K562 (cell line): ENCODE measurements around the gene ATPAF2. TPM values are rescaled to one million over a fixed set of nuclear protein-coding genes. Genes with fewer than 3 reads are reported as not detected.

Experiments
- ATAC-seq: fragments of 200-7000 bp; cut with Tn5 transposase; 3 replicates; pipeline ENCODE4 v1.9.1; 2020; ENCODE audit warnings: moderate library complexity
- BruUV-seq: library from RNA; stranded (reverse); fragments of 400-500 nt; replicated peaks from 2 replicates; lab custom pipeline; 2021; lab: Mats Ljungman, UMichigan
- CTCF ChIA-PET: fragments of 300-600 bp; formaldehyde crosslinking; extraction: SDS; loops from one replicate; lab custom pipeline; 2021; ENCODE audit warnings: low intra/inter-chr PET ratio; lab: Yijun Ruan, JAX
- POLR2A ChIA-PET: fragments of 300-600, 350-650 bp; sonication (Branson Sonifier 250); formaldehyde crosslinking; extraction: SDS; loops from one replicate; lab custom pipeline; 2021; ENCODE audit warnings: antibody characterized with exemption, inconsistent platforms; lab: Yijun Ruan, JAX
- DNase-seq, 4 experiments: peaks; one replicate each; pipeline versions ENCODE4 v3.0.0 to v3.0.0-alpha.2; 2011 to 2018; ENCODE audit warnings: low spot score in 3 of 4, mixed read lengths in 3 of 4; ENCODE audit errors: extremely low read depth in 1 of 4
- FAIRE-seq: peaks from 2 replicates; lab custom pipeline; 2011; peaks lifted over from hg19 to GRCh38; lab: Jason Lieb, UNC
- H2AFZ ChIP-seq: 2 replicates; pipeline ENCODE4 v1.6.0; 2011; ENCODE audit warnings: low read depth, low read length, control low read depth, inconsistent platforms
- H3K27ac ChIP-seq: fragments of 200-600 bp; 3 replicates; pipeline ENCODE4 v1.8.0; 2011; ENCODE audit warnings: low read depth, mild to moderate bottlenecking, control low read depth, inconsistent platforms, low read length, moderate library complexity, mixed read lengths; ENCODE audit errors: extremely low read depth
- H3K27me3 ChIP-seq, 2 experiments: fragments of 300-600 bp in 1 of 2; 2 replicates in 1 of 2; 3 replicates in 1 of 2; pipeline versions ENCODE4 v1.6.0 to v1.8.0; 2011; ENCODE audit warnings: inconsistent platforms in 2 of 2, low read length in 2 of 2, mild to moderate bottlenecking in 1 of 2, mixed read lengths in 1 of 2, moderate library complexity in 1 of 2; ENCODE audit not compliant: control insufficient read depth in 2 of 2, insufficient read depth in 2 of 2
- H3K36me3 ChIP-seq: fragments of 300-600 bp; 3 replicates; pipeline ENCODE4 v1.8.0; 2011; ENCODE audit warnings: mild to moderate bottlenecking, low read length, inconsistent platforms; ENCODE audit not compliant: control insufficient read depth, insufficient read depth
- H3K4me1 ChIP-seq, 2 experiments: fragments of 200-600 bp in 1 of 2; replicated peaks in 1 of 2; 2 replicates in 1 of 2; 3 replicates in 1 of 2; pipeline versions ENCODE4 v1.5.1 to v1.8.0; 2011; ENCODE audit warnings: inconsistent platforms in 2 of 2, low read length in 2 of 2, mild to moderate bottlenecking in 1 of 2, mixed read lengths in 1 of 2, moderate library complexity in 1 of 2; ENCODE audit not compliant: control insufficient read depth in 2 of 2, insufficient read depth in 2 of 2
- H3K4me2 ChIP-seq: 2 replicates; pipeline ENCODE4 v1.6.1; 2011; ENCODE audit warnings: low read length, control low read depth, inconsistent platforms, mixed read lengths; ENCODE audit not compliant: insufficient read depth
- H3K4me3 ChIP-seq: fragments of 200-600 bp; sonication (generic), shearing (Covaris generic); 2 replicates; pipeline ENCODE4 v1.5.1; 2016; ENCODE audit warnings: control low read depth, inconsistent platforms
- H3K79me2 ChIP-seq: fragments of 200-600 bp; 3 replicates; pipeline ENCODE4 v1.8.0; 2011; ENCODE audit warnings: low read length, inconsistent platforms; ENCODE audit not compliant: control insufficient read depth, insufficient read depth
- H3K9ac ChIP-seq, 2 experiments: 2 replicates each; pipeline versions ENCODE4 v1.6.0 to v1.6.1; 2011; ENCODE audit warnings: low read depth in 2 of 2, low read length in 2 of 2, control low read depth in 1 of 2, inconsistent platforms in 1 of 2, mild to moderate bottlenecking in 1 of 2, mixed read lengths in 1 of 2; ENCODE audit not compliant: insufficient read depth in 1 of 2
- H3K9me1 ChIP-seq: one replicate; pipeline ENCODE4 v1.6.0; 2011; ENCODE audit warnings: inconsistent platforms, mild to moderate bottlenecking, low read length, moderate library complexity; ENCODE audit not compliant: control insufficient read depth, insufficient read depth
- H3K9me3 ChIP-seq: replicated peaks from 2 replicates; pipeline ENCODE4 v1.5.1; 2011; ENCODE audit warnings: low read depth, low read length, inconsistent platforms; ENCODE audit not compliant: control insufficient read depth, insufficient read depth
- H4K20me1 ChIP-seq: replicated peaks from 2 replicates; pipeline ENCODE4 v1.6.1; 2011; ENCODE audit warnings: low read length, inconsistent platforms, mixed read lengths; ENCODE audit not compliant: control insufficient read depth, insufficient read depth
- ARID1B ChIP-seq: fragments of 450-650 bp; IDR thresholded peaks from 2 replicates; pipeline ENCODE4 v1.6.1; 2016; ENCODE audit warnings: antibody characterized with exemption, mild to moderate bottlenecking, inconsistent platforms
- CBX3 ChIP-seq, 2 experiments: IDR thresholded peaks; 1 replicate in 1 of 2; 2 replicates in 1 of 2; pipeline ENCODE4 v1.6.1; 2012; ENCODE audit warnings: inconsistent platforms in 2 of 2, low read length in 2 of 2, borderline replicate concordance in 1 of 2, control low read depth in 1 of 2
- CBX8 ChIP-seq: fragments of 200-600 bp; sonication (generic); IDR thresholded peaks from 2 replicates; pipeline ENCODE4 v1.6.1; 2012; ENCODE audit warnings: borderline replicate concordance, mixed run types, low read depth, mild to moderate bottlenecking, moderate library complexity, mixed read lengths, low read length, control low read depth, inconsistent platforms; ENCODE audit not compliant: poor library complexity, severe bottlenecking; ENCODE audit errors: extremely low read depth
- CREB3 ChIP-seq: fragments of 450-650 bp; conservative IDR thresholded peaks from 2 replicates; pipeline ENCODE4 v1.6.1; 2016; ENCODE audit warnings: missing genetic modification characterization, low read depth, mild to moderate bottlenecking, missing compliant biosample characterization, moderate library complexity
- GABPB1 ChIP-seq: sonication (generic); formaldehyde crosslinking; IDR thresholded peaks from 2 replicates; pipeline ENCODE4 v1.8.0; 2022; ENCODE audit warnings: mild to moderate bottlenecking, missing genetic modification reagents
- HMGXB4 ChIP-seq: sonication (generic); formaldehyde crosslinking; IDR thresholded peaks from 2 replicates; pipeline ENCODE4 v1.8.1; 2023; ENCODE audit warnings: mild to moderate bottlenecking, missing genetic modification reagents
- PTRF ChIP-seq: fragments of 450-650 bp; IDR thresholded peaks from 2 replicates; pipeline ENCODE4 v1.6.1; 2016; ENCODE audit warnings: mild to moderate bottlenecking, missing genetic modification characterization, missing compliant biosample characterization
- RBM39 ChIP-seq: fragments of 200-400 bp; formaldehyde crosslinking; optimal IDR thresholded peaks from 2 replicates; pipeline ENCODE3; 2018; ENCODE audit warnings: low read depth, low read length
- ZBTB2 ChIP-seq: fragments of 450-650 bp; IDR thresholded peaks from 2 replicates; pipeline ENCODE4 v1.6.1; 2016; ENCODE audit warnings: antibody characterized with exemption
- WGBS: fragments of 100-300 bp; shearing (Covaris generic); methylation state at CpG from one replicate; pipeline ENCODE4 v1.1.6; 2016; ENCODE audit warnings: low coverage, mixed read lengths; ENCODE audit not compliant: insufficient coverage; ENCODE audit errors: missing lambda C conversion rate; 5-methylcytosine and 5-hydroxymethylcytosine counted together
- in situ Hi-C: fragments of 300-500 bp; cut with MboI; formaldehyde crosslinking; loops from 4 replicates; pipeline ENCODE4 v1.15.0; 2018; ENCODE audit warnings: inconsistent platforms, mixed read lengths
- intact Hi-C: fragments of 100-400 bp; cut with micrococcal nuclease; formaldehyde crosslinking; loops from 2 replicates; pipeline ENCODE4 v1.14.2; 2022
- polyA plus RNA-seq, 8 experiments: library from polyadenylated mRNA; depleted of rRNA in 4 of 8; stranded (reverse) in 5 of 8; unstranded in 3 of 8; fragments of >200 nt; fragmentation: Nextera tagmentation in 2 of 8; fragmentation: Illumina TruSeq in 1 of 8; extraction: Ambion mirVana in 2 of 8; extraction: Trizol in 1 of 8; gene quantifications; 2 replicates each; pipeline versions ENCODE4 v1.2.1 to v1.2.3, GENCODE V29; 2011 to 2014; ENCODE audit warnings: inconsistent platforms in 1 of 8, missing spikeins in 1 of 8
- total RNA-seq, 7 experiments: library from RNA; depleted of rRNA in 6 of 7; stranded (reverse); fragments of >200 nt in 6 of 7; fragmentation: Illumina TruSeq in 2 of 7; extraction: Trizol in 2 of 7; gene quantifications; 2 replicates each; pipeline versions ENCODE4 v1.2.1 to v1.2.3, GENCODE V29; 2011 to 2021; ENCODE audit warnings: low replicate concordance in 1 of 7

The ATPAF2 gene
- total and polyA plus RNA-seq, 9 of the 15 experiments (the other 6 are each of a cell fraction or from before 2014, with no cell fraction given): 2.1 to 19.2 (median 11.3) TPM

- H3K4me1 ChIP-seq: no peaks in the 10 kb centered on the region; a peak in 2 of 5 replicates
- no peaks in the 10 kb centered on the region for H3K79me2 ChIP-seq
- no peak overlapping the region for H3K4me3 ChIP-seq
- ATAC-seq: no peak
- H3K4me2 ChIP-seq: no peak overlapping the region
- no peak overlapping the region for H3K9ac ChIP-seq
- 42% methylated on average over 6 of the region's 6 CpGs for WGBS
- intact Hi-C loops: no loop called here
- DNase-seq: no peak
- in situ Hi-C loops: no loop called here
- no peak for FAIRE-seq
- CTCF ChIA-PET: no interaction called here
- H3K36me3 ChIP-seq: no peaks in the 10 kb centered on the region
- H4K20me1 ChIP-seq: no peaks in the 10 kb centered on the region
- no TSS peak for BruUV-seq
- POLR2A ChIA-PET: interaction anchor here (0.7 to 1.6 kb wide), 2 partner anchors 8 to 10 kb away, joined by 4 to 5 read pairs; no protein-coding TSS in a partner anchor
- H3K9me1 ChIP-seq: no peaks in the 10 kb centered on the region
- no peaks in the 10 kb centered on the region for H3K9me3 ChIP-seq
- H2AFZ ChIP-seq: no peak overlapping the region
- peaks cover 0 to 19% of the 10 kb centered on the region in 2 experiments; a peak in 2 of 5 replicates for H3K27me3 ChIP-seq
- TF ChIP-seq CREB3 (tag): no peak
- TF ChIP-seq PTRF (tag): no peak
- TF ChIP-seq HMGXB4 (CRISPR knock-in tag): no peak
- no peak for TF ChIP-seq ZBTB2
- no peak for TF ChIP-seq ARID1B
- no peak for TF ChIP-seq CBX3 (IDR thresholded peaks at IDR 0.05; ENCODE audit: borderline replicate concordance in 1 of 2, low read length in 2 of 2)
- no peak for TF ChIP-seq RBM39
- no peak for TF ChIP-seq CBX8
- TF ChIP-seq GABPB1 (CRISPR knock-in tag): no peak
- no peak overlapping the region for H3K27ac ChIP-seq
These were observed 55.2 kb downstream of the ATPAF2 start for GRCh38 chr17:17983776-17984175.
